Lung (tissue), 12 donors: ENCODE results near the gene NFYC. TPM values are rescaled to one million over a fixed set of nuclear protein-coding genes. Genes with fewer than 3 reads are reported as not detected.

Experiments used
- ATAC-seq: fragments of 200-7000 bp; cut with Tn5 transposase; one replicate; pipeline ENCODE4 v1.9.1; 2020; ENCODE audit warnings: moderate number of reproducible peaks; ENCODE audit not compliant: insufficient read depth, low FRiP score
- DNase-seq, 3 donors: peaks; one replicate each; pipeline ENCODE4 v3.0.0-alpha.2; 2013 to 2017
- H3K27ac ChIP-seq, 2 donors: one replicate each; pipeline ENCODE4 v1.5.1; 2013; ENCODE audit warnings: mild to moderate bottlenecking in 2 of 2, moderate library complexity in 2 of 2, control low read depth in 1 of 2, inconsistent platforms in 1 of 2, low read depth in 1 of 2, low read length in 1 of 2
- H3K27me3 ChIP-seq, 3 donors: one replicate each; pipeline ENCODE4 v1.5.1; 2013; ENCODE audit warnings: low read length in 2 of 3; ENCODE audit not compliant: control insufficient read depth in 3 of 3, insufficient read depth in 3 of 3
- H3K36me3 ChIP-seq, 4 donors: one replicate each; pipeline ENCODE4 v1.5.1; 2013; ENCODE audit warnings: low read length in 4 of 4, mild to moderate bottlenecking in 1 of 4, moderate library complexity in 1 of 4; ENCODE audit not compliant: control insufficient read depth in 4 of 4, insufficient read depth in 4 of 4
- H3K4me1 ChIP-seq, 5 donors: one replicate each; pipeline ENCODE4 v1.5.1; 2013; ENCODE audit warnings: low read length in 5 of 5, mild to moderate bottlenecking in 2 of 5, moderate library complexity in 1 of 5; ENCODE audit not compliant: control insufficient read depth in 5 of 5, insufficient read depth in 5 of 5
- H3K4me3 ChIP-seq: one replicate; pipeline ENCODE4 v1.5.1; 2013; ENCODE audit warnings: mild to moderate bottlenecking, control low read depth, moderate library complexity
- H3K9ac ChIP-seq, 2 donors: one replicate each; pipeline ENCODE4 v1.5.1; 2013; ENCODE audit warnings: low read length in 2 of 2, control low read depth in 1 of 2; ENCODE audit not compliant: insufficient read depth in 1 of 2
- H3K9me3 ChIP-seq, 4 donors: one replicate each; pipeline ENCODE4 v1.5.1; 2013; ENCODE audit warnings: low read length in 3 of 4, mild to moderate bottlenecking in 1 of 4, moderate library complexity in 1 of 4; ENCODE audit not compliant: control insufficient read depth in 4 of 4, insufficient read depth in 3 of 4
- WGBS, 2 donors: extraction: QIAGEN DNeasy Blood & Tissue Kit; methylation state at CpG; one replicate each; pipeline ENCODE4 v1.1.7; 2013; 5-methylcytosine and 5-hydroxymethylcytosine counted together
- polyA plus RNA-seq, 2 donors: library from polyadenylated mRNA; stranded (reverse); fragments of 200-250 nt; gene quantifications; one replicate each; pipeline ENCODE4 v1.2.1, GENCODE V29; 2013
- total RNA-seq, 2 donors: library from RNA; depleted of rRNA in 1 of 2; stranded (reverse); fragments of >200 nt in 1 of 2; gene quantifications; one replicate each; pipeline ENCODE4 v1.2.1, GENCODE V29; 2014 to 2021
- TF ChIP-seq, protein P1 (sequence below): IDR thresholded peaks from 2 replicates; pipeline ENCODE4 v1.5.1; 2012; ENCODE audit warnings: mild to moderate bottlenecking; ENCODE audit errors: control extremely low read depth, extremely low read depth
- donor health status: control.
- donor health status: control.
- donor health status: Bipolar disorder and iron deficiency.
- donor health status: healthy.
- donor health status: DM: yes; HTN: yes; CAD: no.

Gene NFYC
- total and polyA plus RNA-seq, 4 donors: 28.6 to 69.5 (median 50.3) TPM

DNA sequence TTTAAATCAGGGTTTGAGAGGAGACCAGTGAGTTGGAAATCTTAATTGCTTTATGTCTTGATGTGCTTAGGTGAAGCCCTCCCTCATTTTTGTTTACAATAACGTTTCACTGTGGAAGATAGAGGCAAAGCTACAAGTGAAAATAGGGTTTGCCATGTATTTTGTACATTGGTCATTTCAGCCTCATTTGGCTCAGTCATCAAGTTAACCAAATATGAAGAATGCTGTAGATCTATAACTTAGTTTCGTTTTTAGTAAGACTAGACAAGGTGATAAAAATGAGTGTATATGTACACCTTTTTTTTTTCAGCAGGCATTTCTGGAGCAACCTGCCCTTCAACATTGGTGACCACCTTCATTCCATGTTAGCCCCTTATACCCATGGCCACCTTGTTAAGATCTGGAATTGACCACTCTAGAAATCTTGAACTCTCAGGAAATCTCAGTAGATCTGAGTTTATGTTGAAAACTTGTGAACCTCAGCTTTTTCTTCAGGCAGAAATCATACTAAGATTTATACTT, 2.9 kb downstream of the NFYC start:
- no peak overlapping the region for H3K9ac ChIP-seq
- no peak for ATAC-seq
- peaks cover 0 to 33% (median 2%) of the 10 kb centered on the region in 5 donors for H3K4me1 ChIP-seq
- no peak overlapping the region for H3K27ac ChIP-seq
- H3K27me3 ChIP-seq: no peaks in the 10 kb centered on the region
- TF ChIP-seq, protein P1, sequence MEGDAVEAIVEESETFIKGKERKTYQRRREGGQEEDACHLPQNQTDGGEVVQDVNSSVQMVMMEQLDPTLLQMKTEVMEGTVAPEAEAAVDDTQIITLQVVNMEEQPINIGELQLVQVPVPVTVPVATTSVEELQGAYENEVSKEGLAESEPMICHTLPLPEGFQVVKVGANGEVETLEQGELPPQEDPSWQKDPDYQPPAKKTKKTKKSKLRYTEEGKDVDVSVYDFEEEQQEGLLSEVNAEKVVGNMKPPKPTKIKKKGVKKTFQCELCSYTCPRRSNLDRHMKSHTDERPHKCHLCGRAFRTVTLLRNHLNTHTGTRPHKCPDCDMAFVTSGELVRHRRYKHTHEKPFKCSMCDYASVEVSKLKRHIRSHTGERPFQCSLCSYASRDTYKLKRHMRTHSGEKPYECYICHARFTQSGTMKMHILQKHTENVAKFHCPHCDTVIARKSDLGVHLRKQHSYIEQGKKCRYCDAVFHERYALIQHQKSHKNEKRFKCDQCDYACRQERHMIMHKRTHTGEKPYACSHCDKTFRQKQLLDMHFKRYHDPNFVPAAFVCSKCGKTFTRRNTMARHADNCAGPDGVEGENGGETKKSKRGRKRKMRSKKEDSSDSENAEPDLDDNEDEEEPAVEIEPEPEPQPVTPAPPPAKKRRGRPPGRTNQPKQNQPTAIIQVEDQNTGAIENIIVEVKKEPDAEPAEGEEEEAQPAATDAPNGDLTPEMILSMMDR: no peak
- no peaks in the 10 kb centered on the region for H3K9me3 ChIP-seq
- H3K4me3 ChIP-seq: no peak overlapping the region
- DNase-seq: no peak
- peaks cover 0 to 2% (median 0%) of the 10 kb centered on the region in 4 donors for H3K36me3 ChIP-seq
- WGBS, 2 donors: 50 to 76% methylated on average over 2 of the region's 2 CpGs

DNA sequence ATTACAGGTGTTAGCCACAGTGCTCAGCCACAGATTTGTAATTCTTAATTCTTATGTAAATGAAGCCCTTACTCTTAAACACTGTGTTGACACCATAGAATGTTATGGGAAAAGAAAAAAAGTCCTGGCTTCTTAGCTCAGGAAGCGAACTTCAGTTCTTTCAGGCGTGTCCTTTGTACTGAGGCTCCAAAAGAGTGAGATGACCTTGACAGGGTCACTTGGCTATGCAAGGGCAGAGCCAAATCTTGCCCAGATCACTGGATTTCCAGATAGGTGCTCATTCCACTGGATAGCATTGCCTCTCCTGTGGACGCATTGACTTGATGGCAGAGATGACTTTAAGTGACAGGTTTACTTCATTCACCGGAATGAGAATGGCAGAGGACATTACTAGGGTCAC, 4.8 kb downstream of the NFYC start:
- ATAC-seq: no peak
- 81 to 83% methylated on average over 4 of the region's 4 CpGs for WGBS, 2 donors

DNA sequence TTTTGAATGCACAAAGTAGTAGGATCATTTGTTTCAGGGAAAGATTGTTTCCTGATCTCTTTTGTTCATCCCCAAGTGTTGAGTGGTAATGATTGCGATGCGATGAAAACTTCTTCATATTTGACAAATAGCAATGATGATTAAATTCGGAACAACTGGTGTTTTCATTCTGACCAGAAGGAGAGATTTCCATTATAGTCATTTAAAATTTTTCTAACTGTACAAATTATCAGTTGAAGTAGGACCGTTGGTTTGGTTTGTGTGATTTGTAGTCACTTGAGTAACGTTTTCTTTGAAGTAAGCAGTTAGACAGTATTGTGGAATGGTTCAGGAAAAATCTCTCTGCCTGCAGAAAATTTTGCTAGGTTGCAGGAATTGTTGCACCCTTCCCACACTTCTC, 5.9 kb downstream of the NFYC start:
- H3K4me3 ChIP-seq: no peak overlapping the region
- no peaks in the 10 kb centered on the region for H3K9me3 ChIP-seq
- WGBS, 2 donors: 74 to 76% methylated on average over 5 of the region's 5 CpGs
- H3K9ac ChIP-seq: no peak overlapping the region
- H3K36me3 ChIP-seq: no peaks in the 10 kb centered on the region
- peaks cover 0 to 25% (median 4%) of the 10 kb centered on the region in 5 donors for H3K4me1 ChIP-seq
- H3K27ac ChIP-seq: no peak overlapping the region
- no peaks in the 10 kb centered on the region for H3K27me3 ChIP-seq
- DNase-seq: no peak
- no peak for ATAC-seq
- TF ChIP-seq, protein P1: no peak

More for the DNA sequence above, 4.8 kb downstream of the NFYC start:
- H3K27ac ChIP-seq: no peak overlapping the region
- H3K4me3 ChIP-seq: no peak overlapping the region
- TF ChIP-seq, protein P1: no peak
- no peaks in the 10 kb centered on the region for H3K36me3 ChIP-seq
- H3K9ac ChIP-seq: no peak overlapping the region
- peaks cover 0 to 28% (median 4%) of the 10 kb centered on the region in 5 donors for H3K4me1 ChIP-seq
- no peak for DNase-seq
- no peaks in the 10 kb centered on the region for H3K27me3 ChIP-seq
- no peaks in the 10 kb centered on the region for H3K9me3 ChIP-seq

DNA sequence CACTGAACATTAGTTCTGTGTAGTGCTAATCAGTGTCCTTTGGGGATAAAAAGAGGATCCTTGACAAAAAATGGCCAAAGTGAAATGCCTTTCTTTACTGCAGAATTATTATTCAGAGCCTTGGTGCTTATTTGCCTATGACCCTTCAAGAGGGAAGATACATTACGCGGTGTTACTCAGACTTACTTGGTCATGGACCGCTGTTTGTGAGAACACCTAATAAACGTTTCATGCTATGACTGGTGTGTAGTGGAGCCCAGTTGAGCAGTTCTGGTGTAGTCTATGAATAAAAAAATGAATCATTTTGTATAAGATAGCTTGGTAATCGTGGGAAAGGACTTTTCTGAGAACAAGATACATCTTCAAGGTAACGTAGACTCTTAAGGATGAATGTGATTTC, 8.3 kb downstream of the NFYC start:
- DNase-seq (no peak), ATAC-seq (no peak)
- Histone ChIP-seq H3K9me3 (no peaks in the 10 kb centered on the region), H3K36me3 (no peaks in the 10 kb centered on the region), H3K27me3 (no peaks in the 10 kb centered on the region), H3K4me1 (peaks cover 0 to 15% (median 3%) of the 10 kb centered on the region in 5 donors), H3K4me3 (no peak overlapping the region), H3K27ac (no peak overlapping the region), H3K9ac (no peak overlapping the region)
- WGBS, 2 donors: 89 to 92% methylated on average over 6 of the region's 6 CpGs
- TF ChIP-seq, protein P1: no peak
